ENCODE data around the gene ADGRL3.

The ADGRL3 gene

DNA sequence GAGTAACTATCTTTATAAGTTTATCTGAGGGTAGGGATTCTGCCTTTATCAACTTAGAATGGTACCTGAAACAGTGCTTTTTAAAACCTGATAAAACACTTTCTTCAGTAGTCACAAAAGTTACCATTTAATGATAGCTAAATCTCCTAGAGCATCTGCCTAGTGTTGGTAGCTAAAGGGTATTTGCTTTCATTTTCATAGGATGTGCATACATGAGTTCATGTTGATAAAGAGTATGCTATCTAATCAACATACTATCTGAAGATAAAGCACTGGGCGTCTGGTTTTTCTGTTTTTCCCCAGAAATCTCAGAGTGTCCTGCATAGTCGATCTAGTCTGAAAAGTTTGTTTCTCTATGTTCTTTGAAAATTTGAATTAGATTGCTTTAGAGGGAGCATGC lies 75.1 kb downstream of the ADGRL3 start:
- no peak for DNase-seq (ENCODE audit: low read depth in 3 of 3, low spot score in 1 of 3)

- no peak for DNase-seq (ENCODE audit: low read depth in 3 of 3, low spot score in 1 of 3)
Observed at GRCh38 chr4:61276029-61276428, 75.9 kb downstream of the ADGRL3 start.

DNA sequence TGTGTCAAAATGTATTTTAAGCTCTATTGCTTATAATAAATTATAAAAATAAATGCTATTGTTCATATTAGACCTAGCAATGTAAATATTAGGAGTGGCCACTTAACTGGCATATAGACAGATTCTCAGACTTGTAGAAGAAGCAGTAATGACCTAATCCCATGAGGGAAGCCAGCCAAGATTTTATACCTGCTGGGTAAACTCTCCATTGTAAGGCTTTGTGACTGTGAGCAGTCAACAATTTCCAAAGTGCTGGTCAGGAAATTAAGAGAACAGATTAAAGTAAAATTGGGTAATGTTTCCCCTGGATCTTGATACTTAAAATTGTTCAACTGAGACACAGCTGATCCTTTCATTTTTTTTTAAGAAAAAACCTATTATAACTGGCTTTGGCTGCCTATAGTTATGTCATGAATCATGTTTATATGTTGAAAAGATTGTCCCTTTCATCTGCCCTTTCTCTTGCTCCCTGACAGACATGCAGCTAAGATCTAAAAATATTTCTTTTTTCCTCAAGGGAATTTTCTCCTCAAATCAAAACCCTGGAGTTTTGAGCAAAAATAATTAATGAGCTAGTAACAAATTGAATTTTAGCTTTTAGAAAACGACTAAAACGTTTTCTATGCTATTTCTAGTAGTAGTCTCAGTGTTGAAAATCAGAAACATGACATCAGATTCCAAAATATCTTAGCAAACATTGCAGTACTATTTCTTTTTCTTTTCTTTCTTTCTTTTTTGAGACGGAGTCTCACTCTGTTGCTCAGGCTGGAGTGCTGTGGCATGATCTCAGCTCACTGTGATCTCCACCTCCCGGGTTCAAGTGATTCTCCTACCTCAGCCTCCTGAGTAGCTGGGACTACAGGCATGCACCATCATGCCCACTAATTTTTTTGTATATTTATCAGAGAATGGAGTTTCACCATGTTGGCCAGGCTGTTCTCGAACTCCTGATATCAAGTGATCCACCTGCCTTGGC lies 77.9 kb downstream of the ADGRL3 start:
- no peak for DNase-seq (ENCODE audit: low read depth in 3 of 3, low spot score in 1 of 3)

DNA sequence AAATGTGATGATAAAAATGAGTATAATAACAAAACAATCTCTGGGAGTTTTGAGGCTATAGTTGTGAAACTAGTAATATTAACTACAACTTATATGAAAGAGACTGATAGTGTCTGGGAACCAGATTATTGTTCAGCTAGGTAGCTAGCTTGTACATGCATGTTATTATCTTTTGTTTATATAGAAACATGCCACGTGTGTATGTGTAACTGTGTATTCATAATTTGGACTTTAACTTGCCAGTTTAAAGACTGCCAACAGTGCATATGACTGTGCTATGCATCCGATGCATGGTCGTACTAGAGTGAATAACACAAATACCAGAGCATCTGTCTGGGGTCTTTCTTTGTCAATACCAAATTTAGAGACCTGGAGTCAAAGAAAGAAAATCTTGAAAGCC lies 92.2 kb downstream of the ADGRL3 start:
- no peak for DNase-seq (ENCODE audit: low read depth in 3 of 3, low spot score in 1 of 3)

DNA sequence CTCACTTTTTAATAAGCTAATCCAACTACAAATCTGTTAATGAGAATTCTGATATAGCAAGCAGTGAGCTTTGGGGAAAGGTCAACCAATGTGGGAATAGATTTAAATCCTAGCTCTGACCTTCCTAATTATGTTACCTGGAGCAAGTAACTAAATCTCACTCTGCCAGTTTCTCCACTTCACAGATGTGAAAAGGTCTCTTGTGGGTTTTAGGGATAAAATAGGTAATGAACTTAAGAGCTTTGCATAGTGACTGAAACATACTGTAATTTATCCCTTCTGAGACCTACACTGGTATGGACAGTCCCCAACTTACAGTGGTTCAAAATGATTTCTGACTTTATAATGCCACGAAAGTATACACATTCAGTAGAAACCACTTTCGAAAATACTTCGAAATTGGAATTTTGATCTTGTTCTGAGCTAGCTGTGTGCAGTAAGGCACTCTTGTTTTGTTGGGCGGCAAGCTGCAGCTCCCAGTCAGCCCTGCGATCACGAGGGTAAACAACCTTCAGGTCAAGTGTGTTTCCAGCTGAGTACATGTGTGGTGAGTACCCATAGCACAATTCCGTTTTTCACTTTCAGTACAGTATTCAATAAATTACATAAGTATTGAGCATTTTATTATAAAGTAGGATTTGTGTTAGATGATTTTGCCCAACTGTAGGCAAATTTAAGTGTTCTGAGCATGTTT lies 93.7 kb downstream of the ADGRL3 start:
- no peak for DNase-seq (ENCODE audit: low read depth in 3 of 3, low spot score in 1 of 3)

GRCh38 chr4:61294936-61295335 lies 94.8 kb downstream of the ADGRL3 start:
- no peak for DNase-seq (ENCODE audit: low read depth in 3 of 3, low spot score in 1 of 3)

GRCh38 chr4:61296144-61296543 lies 96.0 kb downstream of the ADGRL3 start:
- DNase-seq (ENCODE audit: low read depth in 3 of 3, low spot score in 1 of 3), result no peak

DNA sequence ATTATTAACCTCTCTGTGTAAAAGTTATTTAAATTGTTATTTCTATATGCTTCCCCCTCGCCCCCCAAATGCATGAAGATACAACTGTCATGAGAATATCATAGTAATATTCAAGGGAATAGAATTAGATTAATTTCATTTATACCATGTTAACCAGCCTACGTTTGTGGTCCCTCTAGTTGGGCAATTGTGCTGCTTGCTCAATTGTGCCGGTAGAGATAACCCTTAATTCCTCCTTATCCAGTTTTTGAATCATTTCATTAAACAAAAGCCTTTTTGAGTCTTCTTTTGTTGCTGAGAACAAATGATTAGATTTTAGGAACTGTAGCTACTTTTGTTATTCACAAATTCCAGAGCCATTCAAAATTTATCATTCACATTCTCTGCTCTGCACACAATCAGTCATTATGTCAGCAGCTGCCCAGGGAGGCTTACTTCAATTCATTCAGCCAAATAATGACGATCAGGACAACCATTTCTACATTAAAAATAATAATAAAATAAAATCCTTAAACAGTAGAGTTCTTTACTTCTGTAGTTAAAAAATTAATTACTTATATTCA lies 98.1 kb downstream of the ADGRL3 start:
- DNase-seq (ENCODE audit: low read depth in 3 of 3, low spot score in 1 of 3), result no peak

GRCh38 chr4:61299316-61299715 lies 99.2 kb downstream of the ADGRL3 start:
- DNase-seq (ENCODE audit: low read depth in 3 of 3, low spot score in 1 of 3), result no peak

- no peak for DNase-seq (ENCODE audit: low read depth in 3 of 3, low spot score in 1 of 3)
Observed at GRCh38 chr4:61300266-61300844, 100.2 kb downstream of the ADGRL3 start.

DNA sequence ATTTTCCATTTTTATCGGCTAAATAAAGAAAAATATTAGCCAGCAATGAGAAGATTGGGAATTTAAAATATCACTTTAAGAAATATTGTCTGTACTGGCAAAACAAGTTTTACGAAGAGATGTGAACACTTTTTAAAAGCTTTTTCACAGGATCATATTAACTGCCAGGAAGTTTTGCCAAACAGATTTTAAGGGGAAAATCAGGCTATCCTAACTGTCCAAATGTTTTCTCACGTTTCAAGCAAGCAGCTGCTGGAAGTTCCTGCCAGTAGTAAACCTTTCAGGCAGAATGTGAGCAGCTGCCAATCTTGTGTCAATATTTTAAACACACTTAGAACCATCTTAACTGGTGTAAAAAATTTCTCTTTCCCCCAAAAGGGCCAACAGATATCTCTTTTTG lies 101.1 kb downstream of the ADGRL3 start:
- DNase-seq (ENCODE audit: low read depth in 3 of 3, low spot score in 1 of 3), result no peak

DNA sequence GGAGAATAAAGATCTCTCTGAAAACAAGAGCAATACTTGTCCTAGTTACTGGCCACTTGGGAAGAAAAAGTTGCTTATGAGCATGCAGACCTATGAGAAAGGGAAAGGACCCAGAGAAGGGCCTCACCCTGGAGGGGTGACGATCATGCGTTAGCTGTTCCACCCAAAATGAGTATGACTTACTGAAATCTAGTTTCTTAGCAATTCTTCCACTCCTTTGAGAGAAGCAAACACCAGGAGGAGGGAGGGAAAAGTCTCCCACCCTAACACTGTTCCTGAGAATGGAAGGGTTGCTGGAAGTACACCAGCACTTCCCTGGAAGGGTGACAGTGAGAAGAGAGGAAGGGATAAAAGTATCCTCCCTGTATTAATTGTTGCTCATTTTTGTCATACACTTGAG lies 107.9 kb downstream of the ADGRL3 start:
- DNase-seq (ENCODE audit: low read depth in 3 of 3, low spot score in 1 of 3), result no peak

DNA sequence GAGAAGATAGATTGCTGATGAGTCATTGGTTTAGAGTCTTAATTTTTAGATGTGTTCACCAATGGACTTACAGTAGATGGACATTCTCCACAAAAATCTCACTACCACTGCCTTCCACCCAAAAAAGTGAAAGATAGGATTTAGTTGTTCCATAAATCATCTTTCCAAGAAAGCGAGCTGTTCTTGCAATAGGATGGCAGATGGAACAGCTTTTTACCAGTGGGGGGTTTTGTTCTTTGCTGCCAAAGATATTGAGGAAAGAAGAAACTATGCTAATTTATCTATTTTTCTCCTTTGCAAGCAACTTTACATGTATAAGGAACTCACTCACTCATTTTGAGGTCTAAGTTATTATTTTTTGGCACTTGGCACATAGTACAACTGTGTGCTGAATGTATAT lies 109.5 kb downstream of the ADGRL3 start:
- DNase-seq (ENCODE audit: low read depth in 3 of 3, low spot score in 1 of 3), result no peak

GRCh38 chr4:61312526-61312925 lies 112.4 kb downstream of the ADGRL3 start:
- no peak for DNase-seq (ENCODE audit: low read depth in 3 of 3, low spot score in 1 of 3)

- DNase-seq (ENCODE audit: low read depth in 3 of 3, low spot score in 1 of 3), result no peak
Observed at GRCh38 chr4:61318431-61318830, 118.3 kb downstream of the ADGRL3 start.

GRCh38 chr4:61319156-61319555 lies 119.0 kb downstream of the ADGRL3 start:
- no peak for DNase-seq (ENCODE audit: low read depth in 3 of 3, low spot score in 1 of 3)

DNA sequence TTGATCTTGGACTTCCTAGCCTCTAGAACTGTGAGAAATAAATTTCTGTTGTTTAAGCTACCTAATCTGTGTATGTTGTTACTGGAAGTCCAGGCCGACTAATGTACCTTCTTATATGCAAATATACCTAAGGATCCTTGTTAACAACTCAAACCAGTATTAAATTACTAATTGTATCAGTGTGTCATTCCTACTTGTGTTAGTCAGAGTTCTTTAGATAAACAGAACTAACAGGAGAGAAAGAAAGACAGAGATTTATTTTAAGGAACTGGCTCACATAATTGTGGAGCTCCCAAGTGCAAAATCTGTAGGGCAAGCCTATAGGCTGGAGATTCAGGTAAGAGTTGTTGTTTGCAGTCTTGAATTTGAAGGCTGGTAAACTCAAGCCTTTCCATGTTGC lies 120.0 kb downstream of the ADGRL3 start:
- no peak for DNase-seq (ENCODE audit: low read depth in 3 of 3, low spot score in 1 of 3)

DNA sequence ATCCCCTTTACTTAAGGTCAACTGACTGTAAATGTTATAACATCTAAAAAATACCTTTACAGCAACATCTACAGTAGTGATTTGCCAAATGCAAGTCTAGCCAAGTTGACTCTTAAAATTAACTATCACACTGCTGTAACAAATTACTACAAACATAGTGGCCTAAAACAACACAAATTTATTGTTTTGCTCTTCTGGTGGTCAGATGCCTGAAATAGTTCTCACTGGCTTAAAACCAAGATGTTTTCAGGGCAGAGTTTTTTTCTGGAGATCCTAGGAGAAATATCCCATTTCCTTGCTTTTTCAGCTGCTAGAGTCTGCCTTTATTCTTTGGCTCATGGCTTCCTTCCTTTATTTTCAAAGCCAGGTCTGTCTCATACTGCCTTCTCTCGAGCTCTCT lies 120.5 kb downstream of the ADGRL3 start:
- no peak for DNase-seq (ENCODE audit: low read depth in 3 of 3, low spot score in 1 of 3)

DNA sequence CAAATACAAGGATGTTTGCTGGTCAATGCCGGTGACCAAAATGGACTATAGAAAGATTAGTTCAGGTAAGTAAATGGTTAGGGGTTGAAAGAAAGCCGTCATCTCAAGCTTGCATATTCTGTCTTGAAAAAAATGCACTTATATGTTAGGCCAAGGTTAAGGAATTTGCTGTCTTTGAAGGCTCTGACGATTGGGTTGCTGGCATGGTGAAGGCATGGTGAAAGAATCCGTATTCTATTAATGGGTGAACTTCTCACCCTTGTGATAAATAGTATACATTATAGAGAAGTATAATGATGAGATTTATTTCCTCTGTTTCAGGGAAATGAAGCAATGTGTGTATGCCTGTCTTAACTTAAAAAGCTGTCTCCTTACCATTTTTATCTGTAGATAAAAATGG lies 132.6 kb downstream of the ADGRL3 start:
- no peak for DNase-seq (ENCODE audit: low read depth in 3 of 3, low spot score in 1 of 3)

GRCh38 chr4:61333490-61333889 lies 133.4 kb downstream of the ADGRL3 start:
- DNase-seq (ENCODE audit: low read depth in 3 of 3, low spot score in 1 of 3), result no peak

DNA sequence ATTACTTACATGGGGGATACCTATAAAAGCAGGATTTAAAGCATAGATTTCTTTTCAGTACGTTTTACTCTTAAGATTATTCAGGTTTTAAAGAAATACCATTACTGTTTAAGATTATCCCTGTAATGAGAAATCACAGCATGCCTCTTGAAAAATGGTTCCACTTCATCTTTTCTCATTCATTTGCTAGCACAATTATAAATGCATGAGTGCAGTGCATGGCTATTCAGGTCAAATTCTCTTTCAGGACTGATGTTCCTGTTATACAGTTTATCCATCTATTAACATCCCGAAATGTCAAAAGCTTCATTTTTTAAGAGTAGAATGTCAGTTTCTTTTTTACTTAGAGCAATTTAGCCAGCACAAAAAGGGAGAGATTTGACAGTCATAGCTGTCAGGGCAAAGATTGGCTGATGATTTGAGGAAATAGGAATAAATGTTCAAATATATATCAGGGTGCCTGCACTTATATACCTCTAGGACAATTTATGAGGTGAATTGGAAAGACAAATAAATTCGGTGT lies 135.2 kb downstream of the ADGRL3 start:
- no peak for DNase-seq (ENCODE audit: low read depth in 3 of 3, low spot score in 1 of 3)

DNA sequence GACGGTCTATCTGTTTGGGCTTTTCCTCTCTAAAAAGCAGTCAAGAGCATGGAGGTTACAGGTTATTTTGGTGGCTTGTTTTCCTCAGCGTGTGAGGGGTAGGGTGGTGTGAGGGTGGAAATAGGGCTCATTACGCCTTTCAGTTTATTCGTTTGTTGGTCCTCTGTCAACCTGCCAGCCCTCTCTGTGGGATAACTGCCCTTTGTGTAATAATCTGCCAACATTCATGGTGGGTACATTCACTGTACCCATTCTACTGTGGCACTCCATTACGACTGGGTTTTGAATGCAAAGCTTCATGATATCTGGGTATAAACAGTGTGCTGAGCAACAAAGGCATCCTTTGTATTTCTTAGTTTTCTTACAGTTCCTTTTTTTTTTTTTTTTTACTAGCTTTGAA lies 136.4 kb downstream of the ADGRL3 start:
- DNase-seq (ENCODE audit: low read depth in 3 of 3, low spot score in 1 of 3), result no peak
